CD4-positive, alpha-beta T cell treated with Interleukin-4 for 1 hour (primary cell): ENCODE data around the gene TXNRD1.
"Not testable (repeated sequence)": the region's sequence is repeated elsewhere in the genome, so short reads cannot be mapped to it uniquely, and the experiment has no call there.

ENCODE experiments used
- DNase-seq, 2 donors: peaks; one replicate each; pipeline ENCODE4 v3.0.0-alpha.2; 2020 to 2022

The TXNRD1 gene

GRCh38 chr12:104306376-104306775 lies 90.8 kb downstream of the TXNRD1 start:
- no peak for DNase-seq

DNA sequence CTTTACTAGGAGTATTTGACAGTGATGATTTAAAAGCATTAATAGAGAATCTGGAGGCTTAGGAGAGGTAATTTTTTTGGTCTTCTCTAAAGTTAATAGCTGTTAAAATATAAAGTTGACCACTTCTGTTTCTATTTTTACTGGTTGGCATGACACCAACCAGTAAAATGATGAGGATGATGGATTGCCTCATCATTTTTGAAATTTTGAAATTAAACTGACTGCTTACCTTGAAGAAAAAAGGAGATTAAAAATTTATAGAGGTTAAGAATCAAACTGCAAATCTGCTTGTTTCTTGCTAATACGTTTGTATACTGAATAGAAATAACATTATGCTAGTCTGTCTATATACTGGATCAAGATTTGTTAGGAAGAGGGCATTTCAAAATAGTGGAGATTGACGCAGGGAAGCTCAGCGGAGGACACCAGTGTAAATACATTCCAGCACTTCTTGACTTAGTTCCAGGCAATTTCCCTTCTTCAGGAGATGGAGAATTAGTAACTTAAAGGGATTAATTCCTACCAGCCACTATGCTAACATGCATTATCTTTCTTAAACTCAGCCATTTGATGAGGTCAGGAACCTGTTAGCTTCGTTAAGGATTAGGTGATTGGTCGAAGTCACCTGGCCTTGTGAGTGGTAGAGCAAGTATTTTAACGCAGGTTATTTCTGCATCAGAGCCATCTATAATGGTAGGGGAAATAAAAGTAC lies 91.5 kb downstream of the TXNRD1 start:
- no peak for DNase-seq

GRCh38 chr12:104307655-104308000 lies 92.0 kb downstream of the TXNRD1 start:
- DNase-seq: no peak

DNA sequence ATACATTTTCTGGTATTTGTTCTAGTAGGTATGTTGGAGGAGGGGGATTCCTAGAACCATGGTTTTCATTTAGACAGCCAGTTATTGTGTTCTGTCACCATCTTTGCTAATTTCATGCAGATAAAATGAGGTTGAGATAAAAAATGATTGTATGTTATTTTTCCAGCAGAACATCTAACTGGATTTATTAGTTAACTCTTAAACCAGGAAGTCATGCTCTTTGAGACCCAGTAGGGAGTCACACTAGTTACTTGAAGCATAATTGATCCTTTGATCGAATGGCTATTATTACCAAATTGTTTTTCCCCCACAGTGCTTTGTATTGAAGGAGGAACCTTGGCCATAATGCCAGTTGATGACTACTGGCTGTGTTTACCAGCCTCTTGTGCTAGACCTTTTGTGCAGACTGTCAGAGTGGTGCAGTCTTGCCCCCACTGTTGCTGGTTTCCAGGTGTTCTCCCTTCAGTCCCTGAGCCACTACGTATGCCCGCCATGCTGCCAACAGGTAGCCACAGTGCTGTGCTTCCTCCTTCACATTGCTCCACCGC lies 93.9 kb downstream of the TXNRD1 start:
- DNase-seq: no peak

- no peak for DNase-seq
Measured at GRCh38 chr12:104310751-104311633, 95.4 kb downstream of the TXNRD1 start.

- no peak for DNase-seq
Measured at GRCh38 chr12:104312202-104312601, 96.6 kb downstream of the TXNRD1 start.

DNA sequence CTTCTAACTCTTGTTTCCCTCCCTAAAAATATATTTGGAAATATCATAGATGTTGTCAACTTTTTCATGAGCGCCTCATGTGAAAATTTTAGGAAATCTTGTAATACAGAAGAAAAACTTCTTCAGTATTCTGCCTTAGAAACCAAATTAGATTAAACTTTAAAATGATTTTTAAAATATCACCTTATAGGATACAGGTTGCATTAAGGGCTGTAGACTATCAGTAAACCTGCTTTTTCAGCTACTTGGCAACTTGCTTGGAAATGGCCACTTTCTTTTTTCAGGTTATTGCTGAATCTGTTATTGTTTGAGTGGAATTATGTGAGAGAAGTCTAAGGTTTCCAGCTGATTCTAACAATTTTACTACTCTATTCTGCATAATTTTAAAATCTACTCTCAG lies 97.1 kb downstream of the TXNRD1 start:
- no peak for DNase-seq

GRCh38 chr12:104313568-104314241 lies 98.1 kb downstream of the TXNRD1 start:
- DNase-seq: no peak

GRCh38 chr12:104314242-104314614 lies 98.6 kb downstream of the TXNRD1 start:
- DNase-seq: no peak

DNA sequence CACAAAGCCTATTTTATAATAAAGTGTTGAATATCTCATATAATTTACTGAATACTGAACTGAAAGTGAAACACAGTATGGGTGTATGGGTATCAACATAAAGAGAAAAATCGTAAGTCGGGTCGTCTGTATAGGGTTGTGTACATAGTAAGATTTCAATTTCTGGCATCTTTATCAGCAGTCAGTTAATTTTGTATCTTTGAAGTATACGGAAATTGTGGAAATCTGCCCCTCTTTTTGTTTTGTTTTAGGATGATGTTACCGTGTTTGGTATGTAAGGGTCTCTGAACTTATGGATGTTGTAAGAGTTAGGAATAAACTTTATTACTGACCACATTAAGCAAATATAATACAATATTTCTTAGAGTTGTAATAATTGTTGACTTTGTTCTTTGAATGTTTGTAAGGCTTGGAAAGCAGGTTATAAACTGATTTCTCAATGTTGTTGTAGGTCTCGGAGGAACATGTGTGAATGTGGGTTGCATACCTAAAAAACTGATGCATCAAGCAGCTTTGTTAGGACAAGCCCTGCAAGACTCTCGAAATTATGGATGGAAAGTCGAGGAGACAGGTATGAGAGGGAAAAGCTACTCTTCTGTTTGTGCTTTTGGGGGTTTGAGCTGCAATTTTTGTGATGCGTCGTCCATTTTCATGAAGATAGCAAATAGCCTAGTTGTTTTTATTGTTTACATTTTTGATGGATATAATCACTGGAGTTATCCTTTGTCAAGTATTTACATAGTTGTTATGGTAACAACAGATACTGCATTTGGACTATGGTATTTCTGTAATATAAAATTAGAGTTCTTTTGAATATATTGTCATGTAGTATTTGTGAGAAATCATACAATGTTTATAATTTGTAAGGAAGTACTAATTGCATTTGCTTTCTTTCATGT lies 100.0 kb downstream of the TXNRD1 start:
- DNase-seq: no peak

GRCh38 chr12:104316936-104317335 lies 101.4 kb downstream of the TXNRD1 start:
- no peak for DNase-seq

- DNase-seq: no peak
Measured at GRCh38 chr12:104317538-104318210, 102.1 kb downstream of the TXNRD1 start.

- no peak for DNase-seq
Measured at GRCh38 chr12:104319028-104319427, 103.4 kb downstream of the TXNRD1 start.

GRCh38 chr12:104319918-104320626 lies 104.5 kb downstream of the TXNRD1 start:
- no peak for DNase-seq

GRCh38 chr12:104320627-104321024 lies 105.0 kb downstream of the TXNRD1 start:
- DNase-seq: no peak

GRCh38 chr12:104321949-104322348 lies 106.4 kb downstream of the TXNRD1 start:
- no peak for DNase-seq

DNA sequence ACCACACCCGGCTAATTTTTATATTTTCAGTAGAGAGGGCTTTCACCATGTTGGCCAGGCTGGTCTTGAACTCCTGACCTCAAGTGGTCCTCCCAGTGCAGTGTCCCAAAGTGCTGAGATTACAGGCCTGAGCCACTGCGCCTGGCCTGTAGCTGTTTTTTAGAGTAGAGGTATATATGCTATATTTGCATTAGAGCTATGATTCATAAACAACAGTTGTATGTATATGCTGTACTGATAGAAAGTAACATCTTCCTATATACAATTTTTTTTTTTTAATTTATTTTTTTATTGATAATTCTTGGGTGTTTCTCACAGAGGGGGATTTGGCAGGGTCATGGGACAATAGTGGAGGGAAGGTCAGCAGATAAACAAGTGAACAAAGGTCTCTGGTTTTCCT lies 107.0 kb downstream of the TXNRD1 start:
- not testable (repeated sequence) for DNase-seq

- DNase-seq: no peak
Measured at GRCh38 chr12:104323899-104324298, 108.3 kb downstream of the TXNRD1 start.

DNA sequence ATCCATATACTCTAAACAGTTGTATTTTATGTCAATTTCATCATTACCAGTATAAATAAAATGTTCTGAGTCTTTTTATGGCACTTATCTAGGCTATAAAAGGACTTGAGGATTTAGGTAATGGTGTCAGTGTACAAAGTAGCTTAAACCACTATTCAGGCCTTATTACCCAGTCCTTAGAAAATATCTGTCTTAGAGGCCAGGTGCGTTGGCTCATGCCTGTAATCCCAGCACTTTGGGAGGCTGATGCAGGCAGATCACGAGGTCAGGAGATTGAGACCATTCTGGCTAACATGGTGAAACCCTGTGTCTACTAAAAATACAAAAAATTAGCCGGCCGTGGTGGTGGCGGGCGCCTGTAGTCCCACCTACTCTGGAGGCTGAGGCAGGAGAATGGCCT lies 112.7 kb downstream of the TXNRD1 start:
- not testable (repeated sequence) for DNase-seq

DNA sequence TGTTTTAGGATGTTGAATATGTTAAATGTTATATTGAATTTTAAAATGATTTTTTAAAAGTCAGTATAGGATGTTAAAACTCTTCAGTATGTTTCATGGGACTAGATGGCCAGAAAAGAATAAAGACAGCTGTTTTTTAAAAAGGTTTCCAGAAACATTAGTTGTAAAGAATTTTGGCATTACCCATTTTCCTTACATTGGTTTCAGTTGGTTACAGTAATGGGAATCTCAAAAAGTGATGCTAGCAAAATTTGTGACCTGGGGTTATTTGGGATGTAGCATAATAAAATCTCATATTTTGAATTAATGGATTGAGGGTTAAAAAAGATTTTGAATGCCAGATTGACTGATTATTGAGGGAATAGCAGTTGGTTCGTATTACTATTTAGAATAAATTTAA lies 113.2 kb downstream of the TXNRD1 start:
- no peak for DNase-seq
